DND-41 (cell line): ENCODE results near the gene PIGV.

Experiments
- ATAC-seq: fragments of 200-7000 bp; cut with Tn5 transposase; 3 replicates; pipeline ENCODE4 v1.9.1; 2021; ENCODE audit warnings: low read depth; ENCODE audit not compliant: insufficient read depth
- DNase-seq: peaks from one replicate; pipeline ENCODE4 v3.0.0-alpha.2; 2020
- H2AFZ ChIP-seq: 2 replicates; pipeline ENCODE4 v1.6.0; 2012; ENCODE audit warnings: low read depth, low read length
- H3K27ac ChIP-seq: 2 replicates; pipeline ENCODE4 v1.5.1; 2012; ENCODE audit warnings: low read length, inconsistent platforms
- H3K27me3 ChIP-seq: fragments of 200-600 bp; sonication (generic); 2 replicates; pipeline ENCODE4 v1.6.0; 2012; ENCODE audit warnings: low read length, mild to moderate bottlenecking, inconsistent platforms; ENCODE audit not compliant: insufficient read depth, poor library complexity
- H3K36me3 ChIP-seq: 2 replicates; pipeline ENCODE4 v1.5.1; 2012; ENCODE audit warnings: low read length, inconsistent platforms; ENCODE audit not compliant: insufficient read depth
- H3K4me1 ChIP-seq: 2 replicates; pipeline ENCODE4 v1.5.1; 2012; ENCODE audit warnings: mild to moderate bottlenecking, low read length; ENCODE audit not compliant: insufficient read depth
- H3K4me2 ChIP-seq: 2 replicates; pipeline ENCODE4 v1.6.0; 2012; ENCODE audit warnings: mild to moderate bottlenecking, moderate library complexity, low read length, inconsistent platforms; ENCODE audit not compliant: insufficient read depth
- H3K4me3 ChIP-seq, 2 experiments: fragments of 200-600 bp in 1 of 2; shearing (Covaris generic) in 1 of 2; 2 replicates each; pipeline ENCODE4 v1.5.1; 2012 to 2016; ENCODE audit warnings: inconsistent platforms in 2 of 2, low read length in 2 of 2, mild to moderate bottlenecking in 2 of 2, low read depth in 1 of 2, moderate library complexity in 1 of 2
- H3K79me2 ChIP-seq: 2 replicates; pipeline ENCODE4 v1.6.0; 2012; ENCODE audit warnings: low read length, inconsistent platforms; ENCODE audit not compliant: insufficient read depth
- H3K9ac ChIP-seq: 2 replicates; pipeline ENCODE4 v1.6.0; 2012; ENCODE audit warnings: low read depth, mild to moderate bottlenecking, inconsistent platforms, low read length, moderate library complexity
- H3K9me3 ChIP-seq: 2 replicates; pipeline ENCODE4 v1.5.1; 2012; ENCODE audit warnings: low read length, moderate library complexity, mild to moderate bottlenecking, inconsistent platforms; ENCODE audit not compliant: insufficient read depth, severe bottlenecking
- H4K20me1 ChIP-seq: 2 replicates; pipeline ENCODE4 v1.6.0; 2012; ENCODE audit warnings: low read length; ENCODE audit not compliant: insufficient read depth
- CTCF ChIP-seq: IDR thresholded peaks from 2 replicates; pipeline ENCODE4 v1.5.1; 2012; ENCODE audit warnings: borderline replicate concordance, low read length, moderate library complexity, mild to moderate bottlenecking; ENCODE audit not compliant: poor library complexity, severe bottlenecking; ENCODE audit errors: extremely low read depth
- EZH2 ChIP-seq: IDR thresholded peaks from 3 replicates; pipeline ENCODE4 v1.6.1; 2012; ENCODE audit warnings: borderline replicate concordance, low read depth, mild to moderate bottlenecking, moderate library complexity, low read length, inconsistent platforms; ENCODE audit not compliant: severe bottlenecking

The PIGV gene

GRCh38 chr1:26782521-26783212 is 5.1 kb upstream of the PIGV start:
- Histone ChIP-seq H3K27ac (no peak overlapping the region), H2AFZ (no peak overlapping the region), H4K20me1 (peaks cover 24% of the 10 kb centered on the region), H3K4me3 (no peak overlapping the region), H3K36me3 (peaks cover 54% of the 10 kb centered on the region), H3K79me2 (peaks cover 15% of the 10 kb centered on the region), H3K27me3 (no peaks in the 10 kb centered on the region), H3K9me3 (no peaks in the 10 kb centered on the region), H3K9ac (no peak overlapping the region), H3K4me2 (no peak overlapping the region), H3K4me1 (peaks cover 37% of the 10 kb centered on the region)
- TF ChIP-seq CTCF: no peak
- no peak for TF ChIP-seq EZH2
- no peak for DNase-seq
- no peak for ATAC-seq

GRCh38 chr1:26783646-26784022 is 4.1 kb upstream of the PIGV start:
- ATAC-seq: no peak
- H3K27ac ChIP-seq: no peak overlapping the region
- H3K9me3 ChIP-seq: no peaks in the 10 kb centered on the region
- H3K9ac ChIP-seq: no peak overlapping the region
- no peak overlapping the region for H3K4me3 ChIP-seq
- H3K4me1 ChIP-seq: peaks cover 42% of the 10 kb centered on the region
- peaks cover 21% of the 10 kb centered on the region for H4K20me1 ChIP-seq
- H3K79me2 ChIP-seq: peaks cover 17% of the 10 kb centered on the region
- no peak for TF ChIP-seq EZH2
- TF ChIP-seq CTCF: no peak
- no peaks in the 10 kb centered on the region for H3K27me3 ChIP-seq
- no peak overlapping the region for H2AFZ ChIP-seq
- DNase-seq: no peak
- no peak overlapping the region for H3K4me2 ChIP-seq
- peaks cover 44% of the 10 kb centered on the region for H3K36me3 ChIP-seq

GRCh38 chr1:26784023-26784871 is 3.5 kb upstream of the PIGV start:
- TF ChIP-seq CTCF (no peak), EZH2 (no peak)
- DNase-seq (no peak), ATAC-seq (no peak)
- Histone ChIP-seq H3K27me3 (no peaks in the 10 kb centered on the region), H4K20me1 (peaks cover 17% of the 10 kb centered on the region), H3K27ac (peak overlapping the region; percentile 19; the same call in 1 of the 2 replicates), H3K36me3 (peaks cover 38% of the 10 kb centered on the region), H3K4me2 (no peak overlapping the region), H3K4me1 (peaks cover 47% of the 10 kb centered on the region), H3K9me3 (no peaks in the 10 kb centered on the region), H2AFZ (no peak overlapping the region), H3K4me3 (no peak overlapping the region), H3K9ac (no peak overlapping the region), H3K79me2 (peaks cover 14% of the 10 kb centered on the region)
